AG04450 (cell line): ENCODE measurements around the gene KRTAP4-1. TPM values are rescaled to one million over a fixed set of nuclear protein-coding genes. Genes with fewer than 3 reads are reported as not detected.
"Not testable (repeated sequence)": the region's sequence is repeated elsewhere in the genome, so short reads cannot be mapped to it uniquely, and the experiment has no call there.

Source experiments
- CTCF ChIA-PET: fragments of 300-600, 350-600 bp; formaldehyde crosslinking; extraction: SDS; loops from one replicate; lab custom pipeline; 2022; ENCODE audit warnings: antibody characterized with exemption, inconsistent platforms; lab: Charles Lee
- POLR2A ChIA-PET: fragments of 350-600 bp; formaldehyde crosslinking; extraction: SDS; loops from one replicate; lab custom pipeline; 2021; ENCODE audit warnings: antibody characterized with exemption, inconsistent platforms; lab: Yijun Ruan, JAX
- DNase-seq: peaks from one replicate; pipeline ENCODE4 v3.0.0-alpha.2; 2011; ENCODE audit warnings: low read depth, low spot score
- H3K27ac ChIP-seq: one replicate; pipeline ENCODE4 v1.5.1; 2012; ENCODE audit warnings: low read depth, low read length, control low read depth
- H3K27me3 ChIP-seq: one replicate; pipeline ENCODE4 v1.6.0; 2012; ENCODE audit warnings: low read length; ENCODE audit not compliant: control insufficient read depth, insufficient read depth
- H3K4me3 ChIP-seq: 2 replicates; pipeline ENCODE4 v1.5.1; 2011; ENCODE audit warnings: mild to moderate bottlenecking, low read depth, low read length, control low read depth
- H3K9me3 ChIP-seq: 2 replicates; pipeline ENCODE4 v1.5.1; 2012; ENCODE audit warnings: low read length; ENCODE audit not compliant: control insufficient read depth, insufficient read depth
- polyA plus RNA-seq: library from polyadenylated mRNA; depleted of rRNA; stranded (reverse); fragments of >200 nt; gene quantifications from 2 replicates; pipeline ENCODE4 v1.2.3, GENCODE V29; 2011
- TF ChIP-seq, protein P1 (sequence below): IDR thresholded peaks from 2 replicates; pipeline ENCODE4 v1.5.1; 2011; ENCODE audit warnings: low read depth, low read length, control low read depth, inconsistent platforms

Gene KRTAP4-1
- polyA plus RNA-seq, 1 experiment: not detected

DNA sequence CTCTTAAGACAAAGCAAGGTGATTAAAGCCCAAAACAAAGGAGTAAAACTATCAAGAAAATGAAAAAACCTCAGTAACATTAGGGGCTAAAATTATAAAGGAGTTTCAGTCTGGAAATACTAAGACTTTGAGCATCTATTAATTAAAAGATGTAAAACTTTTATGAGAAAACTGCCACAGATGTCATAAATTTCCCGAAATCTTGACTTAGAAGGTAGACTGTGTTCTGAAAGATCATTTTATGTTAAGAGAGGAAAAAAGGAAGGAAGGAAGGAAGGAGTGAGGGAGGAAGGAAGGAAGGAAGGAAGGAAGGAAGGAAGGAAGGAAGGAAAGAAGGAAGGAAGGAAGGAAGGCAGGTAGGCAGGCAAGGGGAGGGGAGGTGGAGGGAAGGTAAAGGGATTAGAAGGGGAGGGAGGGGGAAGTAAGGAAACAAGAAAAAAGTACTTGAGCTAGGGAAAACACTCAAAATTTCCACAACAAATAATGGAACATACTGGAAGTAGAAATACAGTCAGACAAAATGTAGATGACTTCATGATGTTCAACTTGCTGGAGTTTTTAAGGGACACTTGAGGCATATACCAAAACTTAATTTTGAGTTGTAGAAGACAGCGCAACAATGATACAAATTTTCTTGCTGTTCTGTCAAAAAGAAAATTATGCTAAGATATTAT, 37.0 kb downstream of the KRTAP4-1 start:
- Histone ChIP-seq H3K4me3 (no peak overlapping the region), H3K9me3 (peaks cover 8% of the 10 kb centered on the region), H3K27me3 (no peaks in the 10 kb centered on the region), H3K27ac (no peak overlapping the region)
- ChIA-PET CTCF (interaction anchor here (1.3 kb wide), 1 partner anchor 175 kb away, joined by 3 read pairs; no protein-coding TSS in a partner anchor), POLR2A (no interaction called here)
- TF ChIP-seq, protein P1, sequence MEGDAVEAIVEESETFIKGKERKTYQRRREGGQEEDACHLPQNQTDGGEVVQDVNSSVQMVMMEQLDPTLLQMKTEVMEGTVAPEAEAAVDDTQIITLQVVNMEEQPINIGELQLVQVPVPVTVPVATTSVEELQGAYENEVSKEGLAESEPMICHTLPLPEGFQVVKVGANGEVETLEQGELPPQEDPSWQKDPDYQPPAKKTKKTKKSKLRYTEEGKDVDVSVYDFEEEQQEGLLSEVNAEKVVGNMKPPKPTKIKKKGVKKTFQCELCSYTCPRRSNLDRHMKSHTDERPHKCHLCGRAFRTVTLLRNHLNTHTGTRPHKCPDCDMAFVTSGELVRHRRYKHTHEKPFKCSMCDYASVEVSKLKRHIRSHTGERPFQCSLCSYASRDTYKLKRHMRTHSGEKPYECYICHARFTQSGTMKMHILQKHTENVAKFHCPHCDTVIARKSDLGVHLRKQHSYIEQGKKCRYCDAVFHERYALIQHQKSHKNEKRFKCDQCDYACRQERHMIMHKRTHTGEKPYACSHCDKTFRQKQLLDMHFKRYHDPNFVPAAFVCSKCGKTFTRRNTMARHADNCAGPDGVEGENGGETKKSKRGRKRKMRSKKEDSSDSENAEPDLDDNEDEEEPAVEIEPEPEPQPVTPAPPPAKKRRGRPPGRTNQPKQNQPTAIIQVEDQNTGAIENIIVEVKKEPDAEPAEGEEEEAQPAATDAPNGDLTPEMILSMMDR: no peak
- DNase-seq: no peak

- ChIA-PET CTCF (no interaction called here), POLR2A (no interaction called here)
- H3K9me3 ChIP-seq: peaks cover 10% of the 10 kb centered on the region
- H3K27ac ChIP-seq: no peak overlapping the region
- TF ChIP-seq, protein P1: no peak
- no peak overlapping the region for H3K4me3 ChIP-seq
- DNase-seq: no peak
- H3K27me3 ChIP-seq: no peaks in the 10 kb centered on the region
Observed at GRCh38 chr17:41145261-41145660, 39.5 kb downstream of the KRTAP4-1 start.

GRCh38 chr17:41144846-41145245, 39.9 kb downstream of the KRTAP4-1 start:
- DNase-seq: no peak
- no peak overlapping the region for H3K4me3 ChIP-seq
- H3K9me3 ChIP-seq: peaks cover 15% of the 10 kb centered on the region
- no peaks in the 10 kb centered on the region for H3K27me3 ChIP-seq
- H3K27ac ChIP-seq: no peak overlapping the region
- TF ChIP-seq, protein P1: no peak
- ChIA-PET CTCF (no interaction called here), POLR2A (no interaction called here)

GRCh38 chr17:41141361-41141760, 43.4 kb downstream of the KRTAP4-1 start:
- no peak for DNase-seq
- H3K4me3 ChIP-seq: no peak overlapping the region
- no peaks in the 10 kb centered on the region for H3K27me3 ChIP-seq
- no peak overlapping the region for H3K27ac ChIP-seq
- CTCF ChIA-PET: no interaction called here
- POLR2A ChIA-PET: no interaction called here
- peaks cover 18% of the 10 kb centered on the region for H3K9me3 ChIP-seq
- TF ChIP-seq, protein P1: no peak

- DNase-seq: peak; percentile 29
- TF ChIP-seq, protein P1: no peak
- no peak within 1 kb of the TSS for H3K27ac ChIP-seq
- H3K27me3 ChIP-seq: no peaks in the 10 kb centered on the region
- H3K4me3 ChIP-seq: no peak within 1 kb of the TSS
- CTCF ChIA-PET: no interaction called here
- H3K9me3 ChIP-seq: peaks cover 18% of the 10 kb centered on the region
- POLR2A ChIA-PET: no interaction called here
Observed at GRCh38 chr17:41140360-41141131, 44.2 kb downstream of the KRTAP4-1 start, which contains the start of gene KRTAP4-6. TSS of gene KRTAP4-6 (minus strand) at chr17:41140544. CDS start at chr17:41140487, 57 bp downstream.

DNA sequence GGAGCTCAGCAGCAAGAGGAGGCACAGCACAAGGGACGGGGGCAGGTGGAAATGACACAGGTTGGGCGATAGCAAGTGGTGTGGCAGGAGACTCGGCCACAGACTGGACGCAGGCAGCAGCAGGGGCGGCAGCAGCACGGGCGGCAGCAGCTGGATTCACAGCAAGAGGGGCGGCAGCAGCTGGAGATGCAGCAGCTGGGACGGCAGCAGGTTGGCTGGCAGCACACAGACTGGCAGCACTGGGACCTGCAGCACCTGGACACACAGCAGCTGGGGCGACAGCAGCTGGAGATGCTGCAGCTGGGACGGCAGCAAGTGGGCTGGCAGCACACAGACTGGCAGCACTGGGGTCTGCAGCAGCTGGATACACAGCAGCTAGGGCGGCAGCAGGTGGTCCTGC, 44.8 kb downstream of the KRTAP4-1 start:
- H3K9me3 ChIP-seq: peaks cover 18% of the 10 kb centered on the region
- H3K27me3 ChIP-seq, H3K27ac ChIP-seq, CTCF ChIA-PET, POLR2A ChIA-PET, H3K4me3 ChIP-seq, DNase-seq: not testable (repeated sequence)
